Measurements from ENCODE around the gene ARL17A.
"Not testable (repeated sequence)": the region's sequence is repeated elsewhere in the genome, so short reads cannot be mapped to it uniquely, and the experiment has no call there.

The ARL17A gene

DNA sequence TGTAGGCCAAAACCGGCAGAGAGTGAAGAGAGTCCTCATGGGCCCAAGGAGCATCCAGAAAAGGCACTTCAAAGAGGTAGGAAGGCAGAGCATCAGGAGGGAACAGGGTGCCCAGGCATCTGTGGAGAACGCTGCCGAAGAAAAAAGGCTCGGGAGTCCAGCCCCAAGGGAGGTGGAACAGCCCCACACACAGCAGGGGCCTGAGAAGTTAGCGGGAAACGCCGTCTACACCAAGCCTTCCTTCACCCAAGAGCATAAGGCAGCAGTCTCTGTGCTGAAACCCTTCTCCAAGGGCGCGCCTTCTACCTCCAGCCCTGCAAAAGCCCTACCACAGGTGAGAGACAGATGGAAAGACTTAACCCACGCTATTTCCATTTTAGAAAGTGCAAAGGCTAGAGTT lies 30.9 kb downstream of the ARL17A start:
- not testable (repeated sequence) for DNase-seq (ENCODE audit: low read depth)

DNA sequence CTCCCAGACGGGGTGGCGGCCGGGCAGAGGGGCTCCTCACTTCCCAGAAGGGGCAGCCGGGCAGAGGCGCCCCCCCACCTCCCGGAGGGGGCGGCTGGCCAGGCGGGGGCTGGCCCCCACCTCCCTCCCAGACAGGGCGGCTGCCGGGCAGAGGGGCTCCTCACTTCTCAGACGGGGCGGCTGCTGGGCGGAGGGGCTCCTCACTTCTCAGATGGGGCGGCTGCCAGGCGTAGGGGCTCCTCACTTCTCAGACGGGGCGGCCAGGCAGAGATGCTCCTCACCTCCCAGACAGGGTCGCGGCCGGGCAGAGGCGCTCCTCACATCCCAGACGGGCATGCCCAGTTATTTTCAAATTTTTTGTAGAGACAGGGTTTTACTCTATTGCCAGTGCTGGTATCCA lies 44.8 kb downstream of the ARL17A start:
- not testable (repeated sequence) for DNase-seq (ENCODE audit: low read depth)

DNA sequence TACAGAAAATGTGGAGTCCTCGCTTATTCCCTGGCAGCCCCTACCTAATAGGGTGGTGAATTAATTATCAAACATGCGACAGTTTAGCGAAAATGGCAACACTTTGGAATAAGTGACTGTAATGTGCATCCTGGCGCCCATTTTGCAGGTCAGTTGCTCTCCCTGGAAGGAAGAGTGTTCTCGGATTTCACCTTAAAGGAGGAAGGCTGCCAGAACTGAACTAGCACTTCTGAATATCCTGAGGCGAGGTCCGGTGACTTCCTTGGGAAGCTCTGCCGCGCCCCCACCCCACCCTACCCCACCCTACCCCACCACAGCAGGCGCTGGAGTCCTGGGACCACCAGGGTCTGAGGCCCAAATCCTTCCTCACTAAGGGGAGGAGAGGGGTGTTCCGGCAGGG lies 67.3 kb downstream of the ARL17A start, which contains the start of gene LRRC37A2:
Gene LRRC37A2 (plus strand): TSS at position 301 of the 400 bp plus-strand sequence. CDS start 245 bp downstream, outside the sequence.
- not testable (repeated sequence) for DNase-seq (ENCODE audit: low read depth)

- DNase-seq (ENCODE audit: low read depth), result not testable (repeated sequence)
Observed at GRCh38 chr17:46505896-46506295, 73.6 kb downstream of the ARL17A start.

GRCh38 chr17:46499437-46500139 lies 79.9 kb downstream of the ARL17A start:
- DNase-seq (ENCODE audit: low read depth), result not testable (repeated sequence)

DNA sequence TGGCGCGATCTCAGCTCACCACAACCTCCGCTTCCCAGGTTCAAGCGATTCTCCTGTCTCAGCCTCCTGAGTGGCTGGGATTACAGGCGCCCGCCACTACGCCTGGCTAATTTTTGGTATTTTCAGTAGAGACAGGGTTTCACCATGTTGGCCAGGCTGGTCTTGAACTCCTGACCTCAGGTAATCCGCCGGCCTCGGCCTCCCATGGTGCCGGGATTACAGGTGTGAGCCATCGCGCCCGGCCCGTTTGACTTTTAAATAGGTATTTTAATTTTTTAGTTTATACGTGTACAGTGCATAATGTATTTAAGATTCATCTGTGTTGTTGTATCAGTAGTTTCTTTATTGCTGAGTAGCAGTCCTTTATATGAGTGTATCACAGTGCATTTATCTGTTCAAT lies 87.5 kb downstream of the ARL17A start:
- DNase-seq (ENCODE audit: low read depth), result not testable (repeated sequence)

DNA sequence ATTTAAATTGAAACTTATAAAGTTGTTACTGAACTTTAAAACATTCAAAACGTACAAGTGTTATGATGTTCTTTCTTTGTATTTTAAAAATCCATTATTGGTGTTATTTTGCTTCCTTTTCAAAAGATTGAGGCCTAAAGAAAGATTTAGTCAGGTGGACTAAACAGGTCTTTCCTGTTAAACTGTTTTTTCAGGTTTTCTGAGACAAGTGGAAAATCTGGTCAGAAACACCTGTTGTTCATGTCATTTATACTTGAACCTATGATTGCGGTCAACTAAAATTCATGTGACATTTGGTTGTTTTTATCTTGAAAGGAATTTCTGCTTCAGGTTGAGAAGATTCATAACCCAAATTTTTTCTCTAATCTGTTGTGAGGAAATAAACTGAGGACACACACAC lies 98.2 kb downstream of the ARL17A start:
- DNase-seq (ENCODE audit: low read depth), result not testable (repeated sequence)

- not testable (repeated sequence) for DNase-seq (ENCODE audit: low read depth)
Observed at GRCh38 chr17:46478823-46479222, 100.7 kb downstream of the ARL17A start.

DNA sequence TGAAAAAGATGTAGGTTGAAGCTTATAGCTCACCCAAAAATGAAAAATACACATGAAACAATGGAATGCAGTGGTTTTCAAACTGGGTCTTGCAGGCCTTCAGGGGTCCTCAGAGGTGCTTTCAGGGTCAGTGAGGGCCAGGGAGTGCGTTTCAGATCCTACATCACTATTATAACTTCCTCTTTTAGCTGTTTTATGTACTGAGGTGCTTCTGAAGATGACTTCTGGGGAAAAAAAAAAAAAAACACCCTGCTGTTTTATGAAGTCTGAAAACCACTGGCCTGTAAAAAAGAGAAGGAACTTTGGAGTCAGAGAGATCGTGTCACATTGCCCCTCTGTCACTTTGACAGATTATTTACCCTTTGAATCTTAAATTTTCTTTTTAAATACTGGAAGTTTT lies 103.9 kb downstream of the ARL17A start:
- DNase-seq (ENCODE audit: low read depth), result not testable (repeated sequence)

DNA sequence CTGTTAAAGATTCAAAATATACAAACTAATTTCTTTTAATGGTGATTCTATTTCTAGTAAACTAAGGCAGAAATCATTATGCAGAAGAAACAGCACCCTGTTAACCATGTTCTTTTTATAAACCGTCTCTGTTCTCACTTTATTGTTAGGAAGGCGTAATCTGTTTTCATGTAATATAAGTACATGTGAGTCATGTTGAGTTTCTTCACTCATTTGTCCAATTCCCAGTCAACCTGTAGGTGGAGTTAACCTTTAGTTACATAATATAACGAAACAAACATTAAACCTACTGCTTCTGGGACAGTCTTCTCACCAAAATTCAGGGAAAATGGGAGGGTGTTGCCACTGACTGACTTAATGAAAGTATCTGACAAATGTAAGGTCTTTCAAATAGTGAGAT lies 105.0 kb downstream of the ARL17A start:
- DNase-seq (ENCODE audit: low read depth), result not testable (repeated sequence)

- not testable (repeated sequence) for DNase-seq (ENCODE audit: low read depth)
Observed at GRCh38 chr17:46467618-46468017, 111.9 kb downstream of the ARL17A start.
